Activated T-cell treated with anti-CD3 and anti-CD28 coated beads, Interleukin-2, amount 50 U/mL, for 24 hours (primary cell): Measurements from ENCODE around the gene KRTAP10-5.
"Not testable (repeated sequence)": the region's sequence is repeated elsewhere in the genome, so short reads cannot be mapped to it uniquely, and the experiment has no call there.

Experiments
- DNase-seq: peaks from one replicate; pipeline ENCODE4 v3.0.0-alpha.2; 2020
- H3K27ac Mint-ChIP-seq: 2 replicates; pipeline ENCODE4 v1.8.0; 2020; ENCODE audit warnings: mild to moderate bottlenecking, mixed read lengths
- H3K27me3 Mint-ChIP-seq: 2 replicates; pipeline ENCODE4 v1.8.0; 2020; ENCODE audit warnings: mixed read lengths
- H3K36me3 Mint-ChIP-seq: 2 replicates; pipeline ENCODE4 v1.8.0; 2020; ENCODE audit warnings: low read depth, mixed read lengths
- H3K4me1 Mint-ChIP-seq: 2 replicates; pipeline ENCODE4 v1.8.0; 2020; ENCODE audit warnings: low read depth, mixed read lengths
- H3K4me3 Mint-ChIP-seq: 2 replicates; pipeline ENCODE4 v1.8.0; 2020; ENCODE audit warnings: mild to moderate bottlenecking, moderate library complexity, mixed read lengths
- H3K9me3 Mint-ChIP-seq: 2 replicates; pipeline ENCODE4 v1.8.0; 2020; ENCODE audit warnings: mixed read lengths

Gene KRTAP10-5

DNA sequence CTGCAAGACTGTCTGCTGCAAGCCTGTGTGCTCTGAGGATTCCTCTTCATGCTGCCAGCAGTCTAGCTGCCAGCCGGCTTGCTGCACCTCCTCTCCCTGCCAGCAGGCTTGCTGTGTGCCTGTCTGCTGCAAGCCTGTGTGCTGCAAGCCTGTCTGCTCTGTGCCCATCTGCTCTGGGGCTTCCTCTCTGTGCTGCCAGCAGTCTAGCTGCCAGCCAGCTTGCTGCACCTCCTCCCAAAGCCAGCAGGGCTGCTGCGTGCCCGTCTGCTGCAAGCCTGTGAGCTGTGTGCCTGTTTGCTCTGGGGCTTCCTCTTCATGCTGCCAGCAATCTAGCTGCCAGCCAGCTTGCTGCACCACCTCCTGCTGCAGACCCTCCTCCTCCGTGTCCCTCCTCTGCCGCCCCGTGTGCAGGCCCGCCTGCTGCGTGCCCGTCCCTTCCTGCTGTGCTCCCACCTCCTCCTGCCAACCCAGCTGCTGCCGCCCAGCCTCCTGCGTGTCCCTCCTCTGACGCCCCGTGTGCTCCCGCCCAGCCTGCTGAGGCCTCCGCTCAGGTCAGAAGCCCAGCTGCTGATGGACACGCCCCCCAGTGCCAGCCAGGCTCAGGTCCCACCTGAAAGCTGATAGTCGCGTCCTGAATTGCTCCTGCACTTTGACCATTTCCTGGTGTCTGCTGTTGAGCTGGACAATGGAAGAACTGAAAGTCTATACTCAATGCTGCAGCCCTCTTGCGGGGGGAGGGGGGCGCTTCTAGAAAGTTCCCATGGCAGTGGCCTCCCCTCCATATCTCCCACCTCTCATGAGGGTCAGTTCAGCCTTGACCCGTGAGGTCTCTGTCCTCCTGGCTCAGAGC, 5.7 kb downstream of the KRTAP10-5 start:
- H3K9me3 Mint-ChIP-seq: peaks cover 11% of the 10 kb centered on the region
- H3K4me3 Mint-ChIP-seq: no peak overlapping the region
- no peaks in the 10 kb centered on the region for H3K36me3 Mint-ChIP-seq
- peaks cover 7% of the 10 kb centered on the region for H3K4me1 Mint-ChIP-seq
- H3K27me3 Mint-ChIP-seq: peaks cover 9% of the 10 kb centered on the region
- peak; percentile 28 for DNase-seq
- no peak overlapping the region for H3K27ac Mint-ChIP-seq

DNA sequence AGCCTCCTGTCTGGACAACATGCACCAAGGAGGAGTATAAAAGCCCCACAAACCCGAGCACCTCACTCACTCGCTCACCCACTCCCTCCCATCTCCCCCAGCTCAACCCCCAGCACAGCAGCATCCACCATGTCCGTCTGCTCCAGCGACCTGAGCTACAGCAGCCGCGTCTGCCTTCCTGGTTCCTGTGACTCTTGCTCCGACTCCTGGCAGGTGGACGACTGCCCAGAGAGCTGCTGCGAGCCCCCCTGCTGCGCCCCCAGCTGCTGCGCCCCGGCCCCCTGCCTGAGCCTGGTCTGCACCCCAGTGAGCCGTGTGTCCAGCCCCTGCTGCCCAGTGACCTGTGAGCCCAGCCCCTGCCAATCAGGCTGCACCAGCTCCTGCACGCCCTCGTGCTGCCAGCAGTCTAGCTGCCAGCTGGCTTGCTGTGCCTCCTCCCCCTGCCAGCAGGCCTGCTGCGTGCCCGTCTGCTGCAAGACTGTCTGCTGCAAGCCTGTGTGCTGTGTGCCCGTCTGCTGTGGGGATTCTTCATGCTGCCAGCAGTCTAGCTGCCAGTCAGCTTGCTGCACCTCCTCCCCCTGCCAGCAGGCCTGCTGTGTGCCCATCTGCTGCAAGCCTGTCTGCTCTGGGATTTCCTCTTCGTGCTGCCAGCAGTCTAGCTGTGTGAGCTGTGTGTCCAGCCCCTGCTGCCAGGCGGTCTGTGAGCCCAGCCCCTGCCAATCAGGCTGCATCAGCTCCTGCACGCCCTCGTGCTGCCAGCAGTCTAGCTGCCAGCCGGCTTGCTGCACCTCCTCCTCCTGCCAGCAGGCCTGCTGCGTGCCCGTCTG, 6.6 kb downstream of the KRTAP10-5 start, which contains the start of gene KRTAP10-4:
Gene KRTAP10-4, plus strand, starts transcription at position 100 of the 827 bp plus-strand sequence. Its CDS starts 30 bp downstream, at position 130.
- not testable (repeated sequence) for H3K27ac Mint-ChIP-seq, H3K27me3 Mint-ChIP-seq, H3K36me3 Mint-ChIP-seq, H3K4me1 Mint-ChIP-seq, H3K4me3 Mint-ChIP-seq
- H3K9me3 Mint-ChIP-seq: peaks cover 11% of the 10 kb centered on the region
- DNase-seq: peak; percentile 20

DNA sequence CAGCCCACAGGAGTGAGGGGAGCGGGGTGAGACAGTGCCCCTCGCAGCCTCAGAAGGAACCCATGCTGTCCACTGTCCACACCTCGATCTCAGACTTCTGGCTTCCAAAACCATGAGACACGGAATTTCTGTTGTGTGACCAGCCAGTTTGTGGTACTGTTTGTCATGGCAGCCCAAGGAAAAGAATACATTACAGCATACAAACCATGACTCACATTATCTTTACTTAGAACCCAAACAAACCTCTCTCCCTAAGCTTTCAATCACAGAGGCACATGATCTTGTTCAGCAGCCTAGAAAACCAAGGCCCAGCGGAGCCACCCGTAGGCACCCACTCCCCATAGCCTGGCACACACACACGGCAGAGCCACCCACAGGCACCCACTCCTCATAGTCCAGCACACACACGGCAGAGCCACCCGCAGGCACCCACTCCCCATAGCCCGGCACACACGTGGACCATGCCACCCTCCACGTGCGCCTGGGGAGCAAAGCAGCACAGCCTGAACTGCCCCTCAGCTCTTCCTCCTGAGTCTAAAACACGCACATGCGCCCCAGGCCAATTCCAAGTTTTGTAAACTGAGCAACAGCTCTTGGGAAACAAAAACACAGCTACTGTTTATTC, 7.3 kb downstream of the KRTAP10-5 start:
- peaks cover 7% of the 10 kb centered on the region for H3K4me1 Mint-ChIP-seq
- no peaks in the 10 kb centered on the region for H3K36me3 Mint-ChIP-seq
- H3K27me3 Mint-ChIP-seq: peaks cover 9% of the 10 kb centered on the region
- peak; percentile 13 for DNase-seq
- H3K27ac Mint-ChIP-seq: no peak overlapping the region
- H3K4me3 Mint-ChIP-seq: no peak overlapping the region
- H3K9me3 Mint-ChIP-seq: peaks cover 11% of the 10 kb centered on the region

DNA sequence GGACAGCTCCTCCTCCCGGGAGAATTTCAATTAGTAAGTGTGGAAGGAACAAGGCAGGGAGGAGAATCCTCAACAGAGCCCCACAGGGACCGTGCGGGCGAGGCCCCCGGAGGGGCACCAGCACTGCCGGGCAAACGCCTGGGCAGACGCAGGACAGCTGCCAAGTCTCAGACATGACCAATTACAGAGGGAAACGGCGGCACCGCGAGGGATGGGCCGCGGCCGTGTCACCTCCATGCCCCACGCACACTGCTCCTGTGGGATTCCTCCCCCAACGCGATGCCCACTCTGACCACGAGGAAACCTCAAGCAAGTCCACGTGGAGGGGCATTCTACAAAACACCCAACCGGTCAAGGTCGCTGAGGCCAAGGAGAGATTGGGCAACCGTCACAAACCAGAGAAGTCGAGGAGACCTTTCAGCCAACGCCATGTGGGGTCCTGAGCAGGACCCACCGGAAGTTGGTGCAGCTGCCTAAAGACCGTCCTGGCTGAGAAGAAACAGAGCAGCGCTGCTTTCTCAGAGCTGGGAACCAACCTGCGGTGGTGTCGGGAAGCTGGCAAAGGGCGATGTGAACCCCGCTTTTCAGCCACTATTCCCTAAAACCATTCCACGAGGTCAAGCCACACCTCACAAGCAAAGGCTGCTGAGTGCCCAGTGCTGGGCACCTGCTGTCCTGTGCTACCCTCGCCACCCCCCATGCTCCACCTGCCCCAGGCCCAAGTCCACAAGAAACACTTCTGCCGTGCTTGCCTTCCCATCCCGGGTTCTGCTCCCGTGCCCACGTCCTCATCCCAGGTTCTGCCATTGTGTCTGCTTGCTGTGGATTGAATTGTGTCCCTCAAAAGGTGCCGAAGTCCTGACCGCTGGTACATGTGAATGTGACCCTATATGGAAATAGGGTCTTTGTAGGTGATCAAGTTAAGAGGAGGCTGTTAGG, 8.3 kb downstream of the KRTAP10-5 start:
- H3K4me1 Mint-ChIP-seq: peaks cover 7% of the 10 kb centered on the region
- H3K4me3 Mint-ChIP-seq: no peak overlapping the region

DNA sequence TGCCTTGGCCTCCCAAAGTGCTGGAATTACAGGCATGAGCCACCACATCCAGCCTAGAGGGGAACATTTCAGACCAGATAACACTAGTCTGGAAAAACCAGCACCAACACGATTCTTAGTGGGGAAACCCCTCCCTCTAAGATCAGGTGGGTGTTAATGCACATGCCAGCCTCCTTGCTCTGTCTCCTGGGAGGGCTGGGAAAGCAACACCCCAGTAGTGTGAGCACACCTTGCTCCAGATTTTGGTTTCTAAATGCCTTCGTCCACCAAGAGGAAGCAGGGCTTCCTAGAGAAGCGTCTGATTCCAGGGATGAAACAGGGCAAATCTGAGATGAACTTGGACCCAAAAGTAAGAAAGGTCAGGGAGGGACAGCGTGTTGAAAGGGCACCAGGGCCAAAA, 9.1 kb downstream of the KRTAP10-5 start:
- DNase-seq: peak; percentile 2
- peaks cover 9% of the 10 kb centered on the region for H3K27me3 Mint-ChIP-seq
- H3K36me3 Mint-ChIP-seq: no peaks in the 10 kb centered on the region
- no peaks in the 10 kb centered on the region for H3K9me3 Mint-ChIP-seq
- H3K4me1 Mint-ChIP-seq: peaks cover 7% of the 10 kb centered on the region
- H3K4me3 Mint-ChIP-seq: no peak overlapping the region
- H3K27ac Mint-ChIP-seq: no peak overlapping the region

More for the DNA sequence above, 8.3 kb downstream of the KRTAP10-5 start:
- peaks cover 9% of the 10 kb centered on the region for H3K27me3 Mint-ChIP-seq
- no peak overlapping the region for H3K27ac Mint-ChIP-seq
- H3K9me3 Mint-ChIP-seq: peaks cover 6% of the 10 kb centered on the region
- H3K36me3 Mint-ChIP-seq: no peaks in the 10 kb centered on the region
- peak; percentile 6 for DNase-seq

DNA sequence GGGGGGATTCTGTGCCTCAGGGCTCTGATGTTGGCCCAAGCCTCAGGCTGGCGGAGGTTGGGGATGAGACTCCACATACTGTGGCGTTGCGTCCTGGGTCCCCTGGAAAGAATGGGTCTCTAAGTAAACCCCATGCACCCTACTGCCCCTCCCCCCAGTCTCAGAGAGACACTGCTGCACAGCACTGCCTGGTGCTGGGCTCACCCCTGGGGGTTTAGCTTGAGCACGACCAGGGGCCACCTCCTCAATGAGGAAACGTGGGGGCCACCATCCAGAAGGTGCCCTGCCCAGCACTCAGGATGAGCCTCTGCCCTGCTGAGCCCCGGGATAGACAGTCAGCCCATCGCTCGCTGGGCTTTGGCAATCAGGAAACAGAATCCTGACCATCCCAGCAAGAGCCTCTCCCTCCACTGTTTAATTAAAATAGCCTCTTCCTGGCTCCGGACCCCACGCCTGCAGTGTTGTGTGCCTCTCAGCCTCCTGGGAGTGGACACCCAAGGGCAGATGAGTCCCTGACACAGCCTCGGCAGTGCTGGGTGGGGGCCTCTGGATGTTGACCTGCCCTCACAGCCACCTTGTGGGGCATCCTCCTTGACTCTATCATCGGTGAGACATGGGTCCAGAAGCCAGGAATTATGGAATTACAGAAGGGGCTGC, 10.4 kb downstream of the KRTAP10-5 start:
- no peaks in the 10 kb centered on the region for H3K9me3 Mint-ChIP-seq
- H3K36me3 Mint-ChIP-seq: no peaks in the 10 kb centered on the region
- H3K4me3 Mint-ChIP-seq: no peak overlapping the region
- peaks cover 13% of the 10 kb centered on the region for H3K4me1 Mint-ChIP-seq
- H3K27ac Mint-ChIP-seq: no peak overlapping the region
- peak; percentile 2 for DNase-seq
- H3K27me3 Mint-ChIP-seq: peaks cover 9% of the 10 kb centered on the region

DNA sequence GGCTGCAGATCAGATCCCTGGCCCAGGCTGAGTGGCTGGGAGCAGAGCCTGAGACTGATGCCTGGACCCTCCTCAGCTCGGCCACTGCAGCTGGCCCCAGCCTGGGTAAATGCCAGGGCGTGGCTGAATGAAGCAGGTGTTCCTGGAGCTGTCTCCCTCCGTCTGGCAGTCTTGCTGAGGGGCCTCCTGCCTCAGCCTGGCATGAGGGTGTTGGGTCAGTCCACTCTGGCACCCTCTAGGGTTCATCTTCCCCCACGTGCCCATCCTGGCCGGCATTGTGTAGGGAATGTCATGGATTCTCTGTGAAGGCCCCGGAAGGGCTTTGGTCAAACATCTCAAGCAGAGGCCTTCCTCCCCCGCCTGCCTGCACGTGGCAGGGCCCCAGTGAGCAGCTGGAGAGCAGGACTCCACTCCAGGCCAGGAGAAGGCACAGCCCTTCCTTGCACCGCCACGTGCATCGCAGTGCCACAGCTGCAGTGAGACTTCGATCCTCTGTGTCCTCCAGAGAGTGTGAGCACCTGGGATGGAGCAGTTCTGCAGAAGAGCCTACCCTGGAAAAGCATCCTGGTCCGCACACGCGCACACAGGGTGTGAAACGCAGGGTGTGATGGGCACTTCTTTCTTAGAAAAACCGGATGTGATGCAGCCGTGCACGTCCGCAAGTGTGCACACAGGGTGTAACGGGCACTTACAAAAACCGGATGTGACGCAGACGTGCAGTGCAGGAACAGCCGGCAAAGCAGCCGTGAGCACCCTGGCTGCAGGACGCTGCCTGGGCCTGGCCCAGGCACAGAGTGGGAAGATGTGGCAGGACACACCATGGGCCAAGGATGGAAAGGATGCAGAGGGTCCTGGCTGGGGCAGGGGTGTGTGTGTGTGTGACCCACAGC, 11.5 kb downstream of the KRTAP10-5 start:
- no peak overlapping the region for H3K27ac Mint-ChIP-seq
- H3K9me3 Mint-ChIP-seq: no peaks in the 10 kb centered on the region
- no peak overlapping the region for H3K4me3 Mint-ChIP-seq
- no peak for DNase-seq
- H3K27me3 Mint-ChIP-seq: peaks cover 3% of the 10 kb centered on the region
- H3K4me1 Mint-ChIP-seq: peaks cover 12% of the 10 kb centered on the region
- H3K36me3 Mint-ChIP-seq: no peaks in the 10 kb centered on the region

DNA sequence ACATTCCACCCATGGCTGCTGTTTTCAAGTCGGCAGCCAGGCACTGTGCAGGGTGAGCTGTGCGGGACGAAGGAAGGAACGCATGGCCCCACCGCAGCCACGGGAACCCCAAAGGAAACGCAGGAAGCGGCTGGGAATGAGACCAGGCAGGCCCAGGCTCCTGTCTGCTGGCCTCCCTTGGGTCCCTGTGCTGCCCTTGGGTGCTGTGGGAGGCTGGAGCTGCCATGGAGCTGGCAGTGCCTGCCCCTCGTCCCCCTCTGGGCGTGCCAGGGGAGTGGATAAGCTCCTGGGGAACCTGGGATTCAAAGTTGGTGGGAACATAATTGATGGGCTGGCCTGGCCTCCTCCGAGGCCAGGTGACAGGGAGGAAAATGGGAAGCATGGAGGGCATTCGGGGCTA, 12.1 kb downstream of the KRTAP10-5 start:
- H3K4me1 Mint-ChIP-seq: peaks cover 12% of the 10 kb centered on the region
- no peak overlapping the region for H3K4me3 Mint-ChIP-seq
- no peak overlapping the region for H3K27ac Mint-ChIP-seq
- H3K9me3 Mint-ChIP-seq: peaks cover under 1% of the 10 kb centered on the region
- H3K36me3 Mint-ChIP-seq: no peaks in the 10 kb centered on the region
- H3K27me3 Mint-ChIP-seq: peaks cover 3% of the 10 kb centered on the region
- no peak for DNase-seq

DNA sequence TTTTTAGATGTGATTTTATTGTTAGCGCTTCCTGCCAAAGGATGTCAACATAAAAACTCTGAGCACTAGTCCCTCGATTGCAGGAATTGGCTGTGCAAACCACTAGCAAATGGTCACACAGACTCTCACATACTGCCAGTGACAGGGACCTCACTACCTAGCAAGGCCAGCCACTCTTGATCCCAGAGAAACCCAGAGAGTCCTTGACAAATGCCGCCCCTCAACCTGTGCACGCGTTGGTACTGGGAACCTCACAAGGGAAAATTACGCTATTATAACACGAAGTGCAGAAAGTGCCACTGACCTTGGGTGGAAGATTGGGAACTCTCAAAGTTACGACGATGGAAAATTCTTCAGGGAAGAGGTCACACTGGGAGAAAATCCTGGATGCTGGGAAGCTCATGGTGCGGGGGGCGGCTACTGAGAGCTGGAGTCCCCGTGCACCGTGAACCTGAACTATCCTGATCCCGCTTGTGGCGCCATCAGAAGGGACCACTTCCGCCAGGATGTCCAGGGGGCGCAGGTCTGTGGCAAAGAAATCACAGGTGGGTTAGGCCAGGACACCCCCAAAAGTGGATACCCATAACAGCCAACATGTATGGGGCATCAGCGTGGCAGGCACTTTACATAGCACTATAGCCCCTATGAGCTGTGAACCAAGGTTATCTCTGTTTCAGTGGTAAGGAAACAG, 12.8 kb downstream of the KRTAP10-5 start:
- Mint-ChIP-seq H3K9me3 (peaks cover 3% of the 10 kb centered on the region), H3K27me3 (no peaks in the 10 kb centered on the region), H3K4me3 (no peak overlapping the region)

DNA sequence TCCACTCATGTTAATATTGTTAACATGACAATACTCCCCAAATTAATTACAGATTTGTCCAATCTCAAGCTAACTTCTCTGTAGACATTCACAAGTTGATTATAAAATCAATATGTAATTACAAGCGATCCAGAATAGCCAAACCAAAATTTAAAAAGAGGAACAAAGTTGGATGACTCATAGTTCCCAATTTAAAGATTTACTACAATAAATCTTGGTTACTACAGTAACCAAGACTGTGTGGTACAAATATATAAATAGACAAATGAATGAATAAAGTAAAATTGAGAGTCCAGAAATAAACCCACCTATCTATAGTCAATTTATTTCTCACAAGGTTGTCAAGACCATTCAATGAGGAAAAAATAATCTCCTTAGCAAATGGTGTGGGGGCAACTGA, 14.0 kb downstream of the KRTAP10-5 start:
- Mint-ChIP-seq H3K4me3 (no peak overlapping the region), H3K9me3 (peaks cover 11% of the 10 kb centered on the region), H3K4me1 (peaks cover 12% of the 10 kb centered on the region), H3K36me3 (no peaks in the 10 kb centered on the region), H3K27me3 (no peaks in the 10 kb centered on the region), H3K27ac (no peak overlapping the region)
- DNase-seq: no peak

More for the DNA sequence above, 12.8 kb downstream of the KRTAP10-5 start:
- Mint-ChIP-seq H3K36me3 (no peaks in the 10 kb centered on the region), H3K27ac (no peak overlapping the region), H3K4me1 (peaks cover 12% of the 10 kb centered on the region)
- DNase-seq: no peak

DNA sequence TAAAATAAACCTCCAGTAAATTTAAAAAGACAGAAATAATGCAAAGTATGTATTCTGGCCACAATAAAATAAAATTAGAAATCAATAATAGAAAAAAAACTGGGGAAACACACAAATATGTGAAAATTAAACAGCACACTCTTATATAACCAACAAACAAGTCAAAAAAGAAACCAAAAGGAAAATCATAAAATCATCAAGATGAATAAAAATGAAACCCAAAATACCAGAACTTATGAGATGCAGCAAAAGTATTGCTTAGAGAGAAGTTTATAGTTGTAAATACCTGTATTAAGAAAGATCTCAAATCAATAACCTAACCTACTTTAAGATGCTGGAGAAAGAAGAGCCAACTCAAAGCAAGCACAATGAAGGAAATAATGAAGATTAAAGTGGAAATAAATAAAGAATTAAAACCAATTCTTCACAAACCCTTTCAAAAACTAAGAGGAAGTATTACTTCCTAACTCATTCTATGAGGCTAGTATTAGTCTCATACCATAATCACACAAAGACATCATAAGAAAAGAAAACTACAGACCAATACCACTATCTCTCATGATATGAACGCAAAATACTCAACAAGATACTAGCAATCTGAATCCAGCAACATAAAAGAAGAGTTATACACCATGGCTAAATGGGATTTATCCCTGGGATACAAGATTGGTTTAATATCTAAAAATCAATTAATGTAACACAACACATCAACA, 15.4 kb downstream of the KRTAP10-5 start:
- no peaks in the 10 kb centered on the region for H3K36me3 Mint-ChIP-seq
- no peak overlapping the region for H3K4me3 Mint-ChIP-seq
- H3K27me3 Mint-ChIP-seq: no peaks in the 10 kb centered on the region
- no peak for DNase-seq
- H3K4me1 Mint-ChIP-seq: peaks cover 12% of the 10 kb centered on the region
- H3K9me3 Mint-ChIP-seq: peaks cover 17% of the 10 kb centered on the region
- H3K27ac Mint-ChIP-seq: no peak overlapping the region

DNA sequence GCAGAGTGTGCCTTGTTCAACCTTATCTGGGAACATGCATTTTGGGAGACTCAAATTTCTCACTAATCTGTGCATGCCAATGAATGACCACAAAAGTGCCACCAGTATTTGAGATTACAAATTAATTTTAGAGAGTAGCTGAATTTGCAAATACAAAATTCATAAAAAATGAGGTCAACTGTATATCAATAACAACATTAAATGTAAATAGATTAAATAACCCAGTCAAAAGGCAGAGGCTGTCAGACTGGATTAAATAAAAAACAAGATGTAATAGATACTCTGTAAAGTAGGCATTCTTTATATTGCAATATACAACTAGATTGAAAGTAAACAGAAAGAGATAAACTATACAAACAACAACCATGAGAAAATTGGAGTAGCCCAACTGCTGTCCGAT, 16.3 kb downstream of the KRTAP10-5 start:
- Mint-ChIP-seq H3K27ac (no peak overlapping the region), H3K27me3 (no peaks in the 10 kb centered on the region), H3K36me3 (no peaks in the 10 kb centered on the region), H3K9me3 (peaks cover 19% of the 10 kb centered on the region), H3K4me3 (no peak overlapping the region), H3K4me1 (peaks cover 12% of the 10 kb centered on the region)
- DNase-seq: no peak
